GM12878 (cell line): ENCODE measurements around the gene MXI1. TPM values are rescaled to one million over a fixed set of nuclear protein-coding genes. Genes with fewer than 3 reads are reported as not detected.

Experiments
- EGR1 ChIP-seq, 2 experiments: IDR thresholded peaks; 1 replicate in 1 of 2; 2 replicates in 1 of 2; pipeline ENCODE4 v1.6.1; 2011 to 2012; ENCODE audit warnings: low read depth in 2 of 2, low read length in 2 of 2, borderline replicate concordance in 1 of 2, mild to moderate bottlenecking in 1 of 2, moderate library complexity in 1 of 2
- EZH2 ChIP-seq: IDR thresholded peaks from 2 replicates; pipeline ENCODE4 v1.6.1; 2012; ENCODE audit warnings: low read depth, mild to moderate bottlenecking, control low read depth, inconsistent platforms, low read length, borderline replicate concordance; ENCODE audit not compliant: control insufficient read depth
- MEF2A ChIP-seq: IDR thresholded peaks from 2 replicates; pipeline ENCODE4 v1.6.1; 2011; ENCODE audit warnings: low read depth, mild to moderate bottlenecking, low read length, moderate library complexity; ENCODE audit not compliant: insufficient read depth
- NR2C1 ChIP-seq: fragments of 450-650 bp; IDR thresholded peaks from 2 replicates; pipeline ENCODE4 v1.6.1; 2017; ENCODE audit warnings: antibody characterized with exemption, mild to moderate bottlenecking, moderate library complexity
- RELA ChIP-seq: fragments of 450-650 bp; IDR thresholded peaks from 2 replicates; pipeline ENCODE4 v1.8.0; 2014; ENCODE audit warnings: borderline replicate concordance; ENCODE audit not compliant: partially characterized antibody
- polyA plus RNA-seq, 11 experiments: library from polyadenylated mRNA; depleted of rRNA in 4 of 11; unstranded in 6 of 11; stranded (reverse) in 5 of 11; fragments of >200 nt; fragmentation: Nextera tagmentation in 4 of 11; fragmentation: Illumina TruSeq in 1 of 11; extraction: Ambion mirVana in 4 of 11; extraction: Trizol in 1 of 11; gene quantifications; 1 replicate in 1 of 11; 2 replicates in 10 of 11; pipeline versions ENCODE4 v1.2.1 to v1.2.3, GENCODE V29; 2011 to 2016; ENCODE audit warnings: inconsistent platforms in 2 of 11, missing spikeins in 2 of 11, low read depth in 1 of 11
- total RNA-seq, 4 experiments: library from RNA; depleted of rRNA in 3 of 4; stranded (reverse); fragments of >200 nt in 3 of 4; fragmentation: Illumina TruSeq in 1 of 4; extraction: Trizol in 1 of 4; gene quantifications; 2 replicates each; pipeline versions ENCODE4 v1.2.1 to v1.2.3, GENCODE V29; 2013 to 2021
- TF ChIP-seq, protein P1 (sequence below): IDR thresholded peaks from 2 replicates; pipeline ENCODE4 v1.6.1; 2011; ENCODE audit warnings: mild to moderate bottlenecking, low read depth, low read length, moderate library complexity; ENCODE audit not compliant: insufficient replicate concordance
- TF ChIP-seq, protein P2 (sequence below): fragments of 450-650 bp; IDR thresholded peaks from 2 replicates; pipeline ENCODE4 v1.6.1; 2016; ENCODE audit warnings: mild to moderate bottlenecking, moderate library complexity, borderline replicate concordance
- TF ChIP-seq, protein P3 (sequence below): fragments of 450-650 bp; IDR thresholded peaks from 2 replicates; pipeline ENCODE4 v1.6.1; 2017; ENCODE audit warnings: mild to moderate bottlenecking, moderate library complexity

The MXI1 gene
- total and polyA plus RNA-seq, 10 of the 15 experiments (the other 5 are each of a cell fraction or from before 2014, with no cell fraction given) = 0.23 to 8.0 (median 0.41) TPM

DNA sequence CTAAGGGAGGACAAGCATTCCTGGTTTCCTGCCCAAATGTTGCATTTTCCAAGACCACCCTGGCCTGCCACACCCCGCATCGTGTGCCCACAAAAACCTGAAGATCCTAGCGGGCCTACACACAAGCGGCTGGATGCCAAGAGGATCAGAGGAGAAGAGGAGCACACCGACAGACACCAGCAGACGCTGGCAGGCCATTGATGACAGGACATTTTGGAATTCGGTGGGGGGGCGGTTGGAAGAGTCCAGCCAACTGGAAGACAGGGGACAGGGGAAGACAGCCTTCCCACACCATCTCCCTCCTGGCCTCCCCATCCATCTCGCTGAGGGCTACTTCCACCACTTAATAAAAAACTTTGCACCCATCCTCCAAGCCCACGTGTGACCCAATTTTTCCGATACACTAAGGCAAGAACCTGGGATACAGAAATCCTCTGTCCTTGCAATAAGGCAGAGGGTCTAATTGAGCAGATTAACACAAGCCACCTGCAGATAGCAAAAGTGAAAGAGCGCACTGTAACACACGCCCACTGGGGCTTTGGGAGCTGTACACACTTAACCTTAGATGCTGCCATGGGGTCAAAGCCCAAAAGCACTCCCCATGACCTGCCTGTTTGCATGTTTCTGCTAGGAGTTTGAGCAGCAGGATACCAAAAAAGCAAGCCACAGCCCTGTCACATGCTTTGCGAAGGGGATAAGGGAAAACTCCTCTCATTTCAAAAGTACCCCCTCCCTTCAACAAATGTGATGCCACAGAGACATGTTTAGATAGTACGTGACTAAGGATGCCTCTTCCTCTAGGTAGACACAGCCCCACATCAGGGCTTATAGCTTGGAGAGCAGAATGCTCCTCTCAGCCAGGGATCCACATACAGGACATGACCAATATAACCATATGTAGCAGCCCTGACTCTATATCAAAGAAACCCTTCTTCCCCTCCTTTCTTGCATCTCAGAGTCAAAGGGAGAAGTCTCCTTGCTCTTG lies 110.8 kb downstream of the MXI1 start (continued):
- TF ChIP-seq, protein P1, sequence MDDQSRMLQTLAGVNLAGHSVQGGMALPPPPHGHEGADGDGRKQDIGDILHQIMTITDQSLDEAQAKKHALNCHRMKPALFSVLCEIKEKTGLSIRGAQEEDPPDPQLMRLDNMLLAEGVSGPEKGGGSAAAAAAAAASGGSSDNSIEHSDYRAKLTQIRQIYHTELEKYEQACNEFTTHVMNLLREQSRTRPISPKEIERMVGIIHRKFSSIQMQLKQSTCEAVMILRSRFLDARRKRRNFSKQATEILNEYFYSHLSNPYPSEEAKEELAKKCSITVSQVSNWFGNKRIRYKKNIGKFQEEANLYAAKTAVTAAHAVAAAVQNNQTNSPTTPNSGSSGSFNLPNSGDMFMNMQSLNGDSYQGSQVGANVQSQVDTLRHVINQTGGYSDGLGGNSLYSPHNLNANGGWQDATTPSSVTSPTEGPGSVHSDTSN = no peak
- no peak for TF ChIP-seq EZH2
- no peak for TF ChIP-seq EGR1 (IDR thresholded peaks at IDR 0.05; ENCODE audit: borderline replicate concordance in 1 of 2, low read depth in 2 of 2, low read length in 2 of 2)
- TF ChIP-seq, protein P2, sequence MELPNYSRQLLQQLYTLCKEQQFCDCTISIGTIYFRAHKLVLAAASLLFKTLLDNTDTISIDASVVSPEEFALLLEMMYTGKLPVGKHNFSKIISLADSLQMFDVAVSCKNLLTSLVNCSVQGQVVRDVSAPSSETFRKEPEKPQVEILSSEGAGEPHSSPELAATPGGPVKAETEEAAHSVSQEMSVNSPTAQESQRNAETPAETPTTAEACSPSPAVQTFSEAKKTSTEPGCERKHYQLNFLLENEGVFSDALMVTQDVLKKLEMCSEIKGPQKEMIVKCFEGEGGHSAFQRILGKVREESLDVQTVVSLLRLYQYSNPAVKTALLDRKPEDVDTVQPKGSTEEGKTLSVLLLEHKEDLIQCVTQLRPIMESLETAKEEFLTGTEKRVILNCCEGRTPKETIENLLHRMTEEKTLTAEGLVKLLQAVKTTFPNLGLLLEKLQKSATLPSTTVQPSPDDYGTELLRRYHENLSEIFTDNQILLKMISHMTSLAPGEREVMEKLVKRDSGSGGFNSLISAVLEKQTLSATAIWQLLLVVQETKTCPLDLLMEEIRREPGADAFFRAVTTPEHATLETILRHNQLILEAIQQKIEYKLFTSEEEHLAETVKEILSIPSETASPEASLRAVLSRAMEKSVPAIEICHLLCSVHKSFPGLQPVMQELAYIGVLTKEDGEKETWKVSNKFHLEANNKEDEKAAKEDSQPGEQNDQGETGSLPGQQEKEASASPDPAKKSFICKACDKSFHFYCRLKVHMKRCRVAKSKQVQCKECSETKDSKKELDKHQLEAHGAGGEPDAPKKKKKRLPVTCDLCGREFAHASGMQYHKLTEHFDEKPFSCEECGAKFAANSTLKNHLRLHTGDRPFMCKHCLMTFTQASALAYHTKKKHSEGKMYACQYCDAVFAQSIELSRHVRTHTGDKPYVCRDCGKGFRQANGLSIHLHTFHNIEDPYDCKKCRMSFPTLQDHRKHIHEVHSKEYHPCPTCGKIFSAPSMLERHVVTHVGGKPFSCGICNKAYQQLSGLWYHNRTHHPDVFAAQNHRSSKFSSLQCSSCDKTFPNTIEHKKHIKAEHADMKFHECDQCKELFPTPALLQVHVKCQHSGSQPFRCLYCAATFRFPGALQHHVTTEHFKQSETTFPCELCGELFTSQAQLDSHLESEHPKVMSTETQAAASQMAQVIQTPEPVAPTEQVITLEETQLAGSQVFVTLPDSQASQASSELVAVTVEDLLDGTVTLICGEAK = no peak
- TF ChIP-seq RELA = no peak
- TF ChIP-seq MEF2A = no peak
- TF ChIP-seq, protein P3, sequence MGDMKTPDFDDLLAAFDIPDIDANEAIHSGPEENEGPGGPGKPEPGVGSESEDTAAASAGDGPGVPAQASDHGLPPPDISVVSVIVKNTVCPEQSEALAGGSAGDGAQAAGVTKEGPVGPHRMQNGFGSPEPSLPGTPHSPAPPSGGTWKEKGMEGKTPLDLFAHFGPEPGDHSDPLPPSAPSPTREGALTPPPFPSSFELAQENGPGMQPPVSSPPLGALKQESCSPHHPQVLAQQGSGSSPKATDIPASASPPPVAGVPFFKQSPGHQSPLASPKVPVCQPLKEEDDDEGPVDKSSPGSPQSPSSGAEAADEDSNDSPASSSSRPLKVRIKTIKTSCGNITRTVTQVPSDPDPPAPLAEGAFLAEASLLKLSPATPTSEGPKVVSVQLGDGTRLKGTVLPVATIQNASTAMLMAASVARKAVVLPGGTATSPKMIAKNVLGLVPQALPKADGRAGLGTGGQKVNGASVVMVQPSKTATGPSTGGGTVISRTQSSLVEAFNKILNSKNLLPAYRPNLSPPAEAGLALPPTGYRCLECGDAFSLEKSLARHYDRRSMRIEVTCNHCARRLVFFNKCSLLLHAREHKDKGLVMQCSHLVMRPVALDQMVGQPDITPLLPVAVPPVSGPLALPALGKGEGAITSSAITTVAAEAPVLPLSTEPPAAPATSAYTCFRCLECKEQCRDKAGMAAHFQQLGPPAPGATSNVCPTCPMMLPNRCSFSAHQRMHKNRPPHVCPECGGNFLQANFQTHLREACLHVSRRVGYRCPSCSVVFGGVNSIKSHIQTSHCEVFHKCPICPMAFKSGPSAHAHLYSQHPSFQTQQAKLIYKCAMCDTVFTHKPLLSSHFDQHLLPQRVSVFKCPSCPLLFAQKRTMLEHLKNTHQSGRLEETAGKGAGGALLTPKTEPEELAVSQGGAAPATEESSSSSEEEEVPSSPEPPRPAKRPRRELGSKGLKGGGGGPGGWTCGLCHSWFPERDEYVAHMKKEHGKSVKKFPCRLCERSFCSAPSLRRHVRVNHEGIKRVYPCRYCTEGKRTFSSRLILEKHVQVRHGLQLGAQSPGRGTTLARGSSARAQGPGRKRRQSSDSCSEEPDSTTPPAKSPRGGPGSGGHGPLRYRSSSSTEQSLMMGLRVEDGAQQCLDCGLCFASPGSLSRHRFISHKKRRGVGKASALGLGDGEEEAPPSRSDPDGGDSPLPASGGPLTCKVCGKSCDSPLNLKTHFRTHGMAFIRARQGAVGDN = peak; percentile 46; the same call in 1 of the 2 replicates
- peak; percentile 51; the same call in 1 of the 2 replicates for TF ChIP-seq NR2C1
